Activated T-cell treated with anti-CD3 and anti-CD28 coated beads for 1 hour (primary cell): ENCODE results near the gene IFNA10.
"Not testable (repeated sequence)": the region's sequence is repeated elsewhere in the genome, so short reads cannot be mapped to it uniquely, and the experiment has no call there.

ENCODE experiments used
- DNase-seq: peaks from one replicate; pipeline ENCODE4 v3.0.0-alpha.2; 2020; ENCODE audit warnings: low read depth

Gene IFNA10

DNA sequence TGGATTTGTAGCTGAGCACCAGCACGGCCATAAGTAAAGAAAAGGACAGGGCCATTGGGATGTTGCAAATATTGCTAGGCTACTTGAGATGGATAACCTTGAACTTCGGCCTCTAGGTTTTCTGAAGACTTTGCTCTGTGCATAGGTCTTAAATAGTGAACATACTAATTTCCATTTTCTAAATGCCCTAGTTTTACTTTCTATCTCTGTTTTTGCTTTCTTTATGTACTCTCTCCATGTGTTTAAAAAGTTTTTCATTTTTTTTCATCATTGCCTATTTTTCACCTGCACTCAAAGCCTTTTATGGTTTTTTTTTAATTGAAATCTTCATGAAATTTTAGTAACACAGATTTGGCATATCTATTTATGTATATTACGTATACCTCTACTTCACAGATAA lies at the start of gene IFNA10:
Gene IFNA10 (minus strand): TSS at position 101 of the 400 bp plus-strand sequence. CDS start 46 bp downstream, at position 55.
- DNase-seq: not testable (repeated sequence)

DNA sequence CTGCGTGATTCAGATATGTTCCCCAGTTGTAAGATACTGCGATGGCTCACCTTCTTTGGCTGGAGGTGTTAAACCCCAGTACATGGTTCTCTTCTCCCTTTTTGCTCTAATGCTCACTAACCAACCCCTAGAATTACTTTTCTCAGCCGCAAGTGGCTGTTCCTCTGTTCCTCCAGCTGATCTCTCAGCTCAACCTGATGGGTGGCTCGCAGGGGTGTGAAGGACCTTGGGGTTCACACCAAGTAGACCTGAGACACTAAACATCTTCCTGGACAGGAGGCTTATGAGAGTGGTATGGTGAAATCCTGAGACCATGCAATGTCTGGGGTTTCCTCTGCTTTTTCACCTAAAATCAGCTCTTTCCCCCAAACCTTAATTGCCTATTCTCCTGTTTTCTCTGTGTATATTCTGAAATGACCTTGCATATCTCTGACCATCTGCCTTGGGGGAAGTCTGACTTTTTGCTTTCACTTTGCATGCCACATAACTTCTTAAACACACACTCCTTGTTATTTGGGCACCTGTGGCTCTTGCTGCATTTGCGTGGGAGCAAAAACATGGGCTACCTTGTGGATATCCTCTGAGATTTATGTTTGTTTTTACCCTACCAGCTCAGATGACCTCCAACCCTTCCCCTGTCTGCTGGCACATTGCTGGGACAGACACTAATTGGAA lies 48.7 kb upstream of the IFNA10 start:
- no peak for DNase-seq

- no peak for DNase-seq
Measured at GRCh38 chr9:21252721-21253547, 46.0 kb upstream of the IFNA10 start.

GRCh38 chr9:21251638-21252037 lies 44.7 kb upstream of the IFNA10 start:
- no peak for DNase-seq

- no peak for DNase-seq
Measured at GRCh38 chr9:21251190-21251589, 44.2 kb upstream of the IFNA10 start.

DNA sequence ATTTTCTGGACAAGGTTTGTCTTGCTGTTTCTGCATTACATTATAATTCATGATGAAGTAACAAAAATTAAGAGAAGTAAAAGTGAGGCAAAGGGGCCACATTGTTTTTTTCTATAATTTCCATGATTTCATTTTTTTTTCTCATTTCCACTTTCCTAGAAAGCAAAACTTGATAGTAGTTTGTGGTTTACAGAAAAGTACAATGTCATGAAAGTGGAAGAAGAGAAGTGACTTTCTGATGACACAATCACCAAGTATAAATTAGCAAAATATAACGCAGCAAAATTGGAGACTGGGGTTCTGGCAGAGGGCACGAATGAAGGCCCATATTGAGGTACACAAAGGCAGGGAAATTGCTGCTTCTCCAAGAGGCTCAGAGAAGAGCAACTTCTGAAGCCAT lies 37.9 kb upstream of the IFNA10 start:
- DNase-seq: no peak

GRCh38 chr9:21239911-21240310 lies 33.0 kb upstream of the IFNA10 start, which contains the start of gene IFNA14:
TSS of gene IFNA14 (minus strand) at chr9:21240005. CDS start at chr9:21239935, 70 bp downstream.
- DNase-seq: no peak

GRCh38 chr9:21236360-21236714 lies 29.4 kb upstream of the IFNA10 start:
- DNase-seq: not testable (repeated sequence)

GRCh38 chr9:21235468-21236359 lies 28.8 kb upstream of the IFNA10 start:
- DNase-seq: not testable (repeated sequence)

DNA sequence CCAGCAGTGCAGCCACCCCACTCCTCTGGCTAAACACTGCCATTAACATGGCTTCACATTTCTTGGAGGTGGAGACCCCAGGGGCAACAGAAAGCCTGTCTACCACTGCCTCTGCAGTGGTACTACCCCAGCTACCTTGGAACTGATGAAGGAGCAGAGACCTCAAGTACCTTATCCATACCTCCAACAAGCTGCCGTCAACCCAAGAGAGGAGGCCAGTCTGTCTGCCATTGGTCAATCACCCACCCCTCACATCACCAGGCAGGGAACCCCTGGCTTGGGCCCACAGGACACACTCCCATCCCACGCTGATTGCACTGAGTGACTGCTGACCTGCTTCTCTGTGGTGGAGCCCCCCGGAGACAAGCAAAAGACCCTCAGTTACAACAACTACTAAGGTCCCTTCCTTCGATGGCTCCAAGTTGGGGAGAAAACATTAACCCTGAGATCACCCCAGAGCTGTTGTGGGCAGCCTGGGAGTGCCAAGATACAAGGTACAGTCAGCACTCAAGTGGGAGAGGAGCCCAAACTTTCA lies 27.3 kb upstream of the IFNA10 start:
- DNase-seq: no peak

DNA sequence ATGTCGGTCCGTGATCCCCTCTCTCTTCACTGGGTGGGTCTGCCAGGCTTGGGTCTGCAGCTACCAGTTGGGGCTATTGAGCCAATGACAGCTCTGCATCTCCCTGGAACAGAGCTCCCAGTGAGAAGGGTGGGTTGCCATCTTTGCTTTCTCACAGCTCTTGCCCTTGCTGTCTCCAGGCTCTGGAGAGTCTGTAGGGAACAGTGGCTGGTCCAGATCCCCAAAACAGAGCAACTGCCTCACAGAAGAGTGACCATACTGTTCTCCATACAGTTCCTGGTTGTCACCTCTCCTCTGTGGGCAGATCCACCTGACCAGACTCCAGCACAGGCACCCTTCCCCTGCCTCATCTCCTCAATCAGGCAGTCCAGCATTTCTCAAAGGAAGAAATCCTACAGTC lies 26.3 kb upstream of the IFNA10 start:
- DNase-seq: no peak

DNA sequence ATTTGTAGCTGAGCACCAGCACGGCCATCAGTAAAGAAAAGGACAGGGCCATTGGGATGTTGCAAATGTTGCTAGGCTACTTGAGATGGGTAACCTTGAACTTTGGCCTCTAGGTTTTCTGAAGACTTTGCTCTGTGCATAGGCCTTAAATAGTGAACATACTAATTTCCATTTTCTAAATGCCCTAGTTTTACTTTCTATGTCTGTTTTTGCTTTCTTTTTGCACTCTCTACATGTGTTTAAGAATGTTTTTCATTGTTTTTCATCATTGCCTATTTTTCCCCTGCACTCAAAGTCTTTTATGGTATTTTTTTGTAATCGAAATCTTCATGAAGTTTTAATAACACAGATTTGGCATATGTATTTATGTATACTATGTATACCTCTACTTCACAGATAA lies 21.2 kb upstream of the IFNA10 start, which contains the start of gene IFNA17:
Gene IFNA17 (minus strand): TSS at position 101 of the 400 bp plus-strand sequence. CDS start 49 bp downstream, at position 52.
- DNase-seq: no peak

GRCh38 chr9:21217211-21217610 lies 10.3 kb upstream of the IFNA10 start, which contains the start of gene IFNA16:
TSS of gene IFNA16 (minus strand) at chr9:21217311. CDS start at chr9:21217305, 6 bp downstream.
- not testable (repeated sequence) for DNase-seq

DNA sequence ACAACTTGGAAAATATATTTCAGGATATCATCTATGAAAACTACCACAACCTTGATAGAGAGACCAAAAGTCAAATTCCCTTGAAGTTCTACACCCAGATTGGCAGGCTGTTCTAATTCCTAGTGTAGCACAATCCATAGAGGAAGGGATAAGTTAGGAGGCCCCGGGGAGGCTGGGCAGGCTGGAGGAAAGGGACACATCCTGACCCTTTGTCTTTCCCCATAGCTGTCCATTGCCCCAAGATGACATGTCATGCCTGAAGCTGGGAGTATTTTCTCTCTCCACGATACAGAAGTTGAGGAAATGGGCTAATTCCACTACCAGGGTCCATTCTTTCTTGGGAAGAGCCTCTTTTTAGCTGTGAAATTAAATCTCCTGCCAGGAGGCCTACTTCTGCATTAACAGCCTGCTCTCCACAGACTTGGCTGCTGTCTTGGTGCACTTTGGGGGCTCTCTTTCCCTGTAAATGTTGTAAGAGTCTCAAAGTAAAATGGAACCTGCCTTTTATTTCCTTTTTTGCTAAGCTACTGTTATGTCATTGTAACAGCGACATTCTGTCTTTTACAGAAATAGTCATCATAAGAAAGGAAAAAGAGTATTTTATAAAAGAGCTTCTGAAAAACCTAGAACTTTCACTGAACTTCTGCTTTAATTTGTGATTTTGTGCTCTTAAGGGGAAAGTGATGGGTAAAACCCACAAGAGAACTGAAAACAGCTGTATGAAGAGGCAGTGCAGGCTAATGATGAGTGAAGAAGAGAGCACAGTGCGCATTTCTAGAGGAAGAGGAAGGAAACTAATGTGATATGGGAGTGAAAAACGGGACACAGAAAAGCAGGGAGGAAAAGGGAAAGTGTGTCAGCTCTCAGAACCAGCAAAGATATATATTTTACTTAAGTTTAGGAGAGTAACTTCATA lies 6.7 kb upstream of the IFNA10 start:
- DNase-seq: not testable (repeated sequence)

DNA sequence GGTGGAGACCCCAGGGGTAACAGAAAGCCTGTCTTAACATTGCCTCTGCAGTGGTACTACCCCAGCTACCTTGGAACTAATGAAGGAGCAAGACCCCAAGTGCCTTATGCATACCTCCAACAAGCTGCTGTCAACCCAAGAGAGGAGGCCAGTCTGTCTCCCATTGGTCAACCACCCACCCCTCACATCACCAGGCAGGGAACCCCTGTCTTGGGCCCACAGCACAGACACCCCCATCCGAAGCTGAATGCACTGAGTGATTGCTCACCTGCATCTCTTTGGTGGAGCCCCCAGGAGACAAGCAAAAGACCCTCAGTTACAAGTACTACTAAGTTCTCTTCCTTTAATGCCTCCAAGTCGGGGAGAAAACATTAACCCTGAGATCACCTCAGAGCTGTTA lies 5.2 kb upstream of the IFNA10 start:
- not testable (repeated sequence) for DNase-seq

- not testable (repeated sequence) for DNase-seq
Measured at GRCh38 chr9:21210782-21211181, 3.8 kb upstream of the IFNA10 start.

DNA sequence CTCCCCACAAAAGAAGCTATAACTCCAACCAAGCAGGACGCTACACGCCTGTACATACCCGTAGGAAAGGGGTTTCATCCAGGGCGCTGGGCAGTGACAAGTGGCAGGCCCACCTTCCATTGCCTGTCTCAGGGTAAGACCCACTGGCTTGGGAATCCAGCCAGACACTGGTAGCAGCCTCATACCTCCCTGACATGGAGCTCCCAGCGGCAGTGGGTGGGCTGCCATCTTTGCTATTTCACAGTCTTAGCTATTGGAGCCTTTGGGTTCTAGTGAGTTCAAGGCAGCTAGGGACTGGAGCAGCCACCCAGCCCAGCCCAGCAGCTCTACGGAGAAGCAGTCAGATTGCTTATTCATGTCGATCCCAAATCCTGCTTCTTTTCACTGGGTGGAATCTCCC lies 3.4 kb upstream of the IFNA10 start:
- no peak for DNase-seq

- no peak for DNase-seq
Measured at GRCh38 chr9:21205204-21205603, 1.7 kb downstream of the IFNA10 start.

GRCh38 chr9:21202105-21202504 lies 4.8 kb downstream of the IFNA10 start, which contains the start of gene IFNA7:
TSS of gene IFNA7 (minus strand) at chr9:21202205. CDS start at chr9:21202165, 40 bp downstream.
- DNase-seq: not testable (repeated sequence)
